Sigmoid colon (tissue), 4 donors: ENCODE data around the gene SH2B2.

Experiments
- EP300 ChIP-seq, 4 donors: sonication (generic); formaldehyde crosslinking; IDR thresholded peaks; one replicate each; pipeline ENCODE4 v1.6.1; 2017; ENCODE audit warnings: antibody characterized with exemption in 4 of 4
- POLR2A ChIP-seq, 2 donors: fragments of 450-650 bp; IDR thresholded peaks; one replicate each; pipeline ENCODE4 v1.6.1; 2016; ENCODE audit warnings: antibody characterized with exemption in 2 of 2, mild to moderate bottlenecking in 2 of 2, moderate library complexity in 2 of 2
- TF ChIP-seq, protein P1 (sequence below), 4 experiments: fragments of 450-650 bp in 3 of 4; fragments of 200-600 bp in 1 of 4; IDR thresholded peaks; one replicate each; pipeline ENCODE4 v1.5.1; 2016 to 2019; ENCODE audit warnings: antibody characterized with exemption in 4 of 4, mild to moderate bottlenecking in 3 of 4, moderate library complexity in 2 of 4

GRCh38 chr7:102252366-102252982, 34.2 kb upstream of the SH2B2 start:
- TF ChIP-seq, protein P1, sequence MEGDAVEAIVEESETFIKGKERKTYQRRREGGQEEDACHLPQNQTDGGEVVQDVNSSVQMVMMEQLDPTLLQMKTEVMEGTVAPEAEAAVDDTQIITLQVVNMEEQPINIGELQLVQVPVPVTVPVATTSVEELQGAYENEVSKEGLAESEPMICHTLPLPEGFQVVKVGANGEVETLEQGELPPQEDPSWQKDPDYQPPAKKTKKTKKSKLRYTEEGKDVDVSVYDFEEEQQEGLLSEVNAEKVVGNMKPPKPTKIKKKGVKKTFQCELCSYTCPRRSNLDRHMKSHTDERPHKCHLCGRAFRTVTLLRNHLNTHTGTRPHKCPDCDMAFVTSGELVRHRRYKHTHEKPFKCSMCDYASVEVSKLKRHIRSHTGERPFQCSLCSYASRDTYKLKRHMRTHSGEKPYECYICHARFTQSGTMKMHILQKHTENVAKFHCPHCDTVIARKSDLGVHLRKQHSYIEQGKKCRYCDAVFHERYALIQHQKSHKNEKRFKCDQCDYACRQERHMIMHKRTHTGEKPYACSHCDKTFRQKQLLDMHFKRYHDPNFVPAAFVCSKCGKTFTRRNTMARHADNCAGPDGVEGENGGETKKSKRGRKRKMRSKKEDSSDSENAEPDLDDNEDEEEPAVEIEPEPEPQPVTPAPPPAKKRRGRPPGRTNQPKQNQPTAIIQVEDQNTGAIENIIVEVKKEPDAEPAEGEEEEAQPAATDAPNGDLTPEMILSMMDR (IDR thresholded peaks at IDR 0.05), result no peak
- TF ChIP-seq POLR2A (IDR thresholded peaks at IDR 0.05) (no peak), EP300 (IDR thresholded peaks at IDR 0.05) (no peak)
